ENCODE data around the gene SFXN4. TPM values are rescaled to one million over a fixed set of nuclear protein-coding genes. Genes with fewer than 3 reads are reported as not detected.
A peak's percentile ranks its signal among the peaks of the same experiment; 100 is the strongest.
"Not testable (repeated sequence)": the region's sequence is repeated elsewhere in the genome, so short reads cannot be mapped to it uniquely, and the experiment has no call there.

The SFXN4 gene
- total RNA-seq, 1 donor from 2014 or later, result 21.9 TPM

DNA sequence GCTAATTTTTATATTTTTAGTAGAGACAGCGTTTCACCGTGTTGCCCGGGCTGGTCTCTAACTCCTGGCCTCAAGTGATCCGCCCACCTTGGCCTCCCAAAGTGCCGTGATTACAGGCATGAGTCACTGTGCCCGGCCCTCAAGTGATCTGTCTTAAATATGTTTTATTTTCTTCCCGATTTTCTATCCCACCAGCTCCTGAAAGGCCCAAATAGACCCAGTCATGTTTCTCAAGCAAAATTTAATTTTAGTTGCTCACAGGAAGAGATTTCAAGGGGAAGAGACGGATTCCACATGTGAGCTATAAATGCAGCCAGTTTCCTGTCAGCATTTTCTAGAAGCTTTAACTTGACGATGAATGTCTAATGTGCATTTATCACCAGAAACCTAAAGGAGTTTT, 49.6 kb downstream of the SFXN4 start:
- DNase-seq (ENCODE audit: low read depth), result no peak

DNA sequence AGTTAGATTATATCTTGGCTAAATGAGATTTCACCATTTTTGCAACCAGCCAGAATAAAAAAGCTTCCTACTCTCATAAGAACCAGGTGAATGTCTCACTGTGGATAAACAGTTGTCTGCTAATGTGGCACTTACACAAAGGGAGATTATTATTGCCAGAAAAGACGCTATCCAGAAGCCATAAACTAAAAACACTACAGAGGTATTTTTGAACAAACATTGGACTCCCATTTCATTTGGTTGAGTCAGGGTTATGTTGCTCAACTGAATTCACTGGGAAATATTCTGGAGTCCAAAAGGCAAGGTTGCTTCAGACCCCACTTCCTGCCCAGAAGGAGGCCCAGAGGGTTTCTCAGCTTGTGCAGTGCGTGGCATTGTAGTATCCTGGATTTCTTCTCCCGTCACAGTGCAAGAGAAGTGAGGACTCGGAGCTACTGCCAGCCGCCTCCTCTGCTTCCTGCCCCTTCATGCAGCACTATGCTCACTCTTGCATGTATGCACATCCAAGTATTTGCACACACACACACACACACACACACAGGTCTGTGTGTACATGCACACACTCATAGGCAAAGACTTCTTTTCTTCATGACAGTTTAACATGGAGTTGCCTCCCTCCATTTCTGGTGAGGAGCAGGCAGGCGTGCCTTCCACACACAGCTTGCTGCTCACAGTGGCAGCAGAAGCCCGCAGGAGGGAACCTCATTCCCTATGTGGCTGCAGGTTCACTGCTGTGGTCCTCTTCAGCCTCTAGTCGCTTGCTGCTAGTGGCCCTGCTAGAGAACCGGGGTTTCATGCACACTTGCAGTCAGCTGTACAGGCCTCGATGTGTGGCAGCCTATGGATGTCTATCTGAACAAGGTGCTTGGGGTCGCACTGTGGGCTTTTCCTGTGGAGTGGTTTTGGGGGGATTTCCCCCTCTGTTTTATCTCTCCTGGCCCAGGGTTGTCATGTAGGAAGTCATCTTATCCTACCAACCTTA, 51.5 kb downstream of the SFXN4 start:
- no peaks in the 10 kb centered on the region for H3K27me3 ChIP-seq (ENCODE audit: control insufficient read depth, insufficient read depth, low read length)
- H3K4me3 ChIP-seq (ENCODE audit: low read depth, low read length), result no peak overlapping the region
- no peak for DNase-seq (ENCODE audit: low read depth)
- peaks cover 3% of the 10 kb centered on the region for H3K36me3 ChIP-seq (ENCODE audit: control insufficient read depth, insufficient read depth, low read length)
- TF ChIP-seq, protein P1, sequence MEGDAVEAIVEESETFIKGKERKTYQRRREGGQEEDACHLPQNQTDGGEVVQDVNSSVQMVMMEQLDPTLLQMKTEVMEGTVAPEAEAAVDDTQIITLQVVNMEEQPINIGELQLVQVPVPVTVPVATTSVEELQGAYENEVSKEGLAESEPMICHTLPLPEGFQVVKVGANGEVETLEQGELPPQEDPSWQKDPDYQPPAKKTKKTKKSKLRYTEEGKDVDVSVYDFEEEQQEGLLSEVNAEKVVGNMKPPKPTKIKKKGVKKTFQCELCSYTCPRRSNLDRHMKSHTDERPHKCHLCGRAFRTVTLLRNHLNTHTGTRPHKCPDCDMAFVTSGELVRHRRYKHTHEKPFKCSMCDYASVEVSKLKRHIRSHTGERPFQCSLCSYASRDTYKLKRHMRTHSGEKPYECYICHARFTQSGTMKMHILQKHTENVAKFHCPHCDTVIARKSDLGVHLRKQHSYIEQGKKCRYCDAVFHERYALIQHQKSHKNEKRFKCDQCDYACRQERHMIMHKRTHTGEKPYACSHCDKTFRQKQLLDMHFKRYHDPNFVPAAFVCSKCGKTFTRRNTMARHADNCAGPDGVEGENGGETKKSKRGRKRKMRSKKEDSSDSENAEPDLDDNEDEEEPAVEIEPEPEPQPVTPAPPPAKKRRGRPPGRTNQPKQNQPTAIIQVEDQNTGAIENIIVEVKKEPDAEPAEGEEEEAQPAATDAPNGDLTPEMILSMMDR (IDR thresholded peaks at IDR 0.05; ENCODE audit: insufficient read depth, low read length, poor library complexity, severe bottlenecking), result no peak

More for the DNA sequence above, 49.6 kb downstream of the SFXN4 start:
- no peak overlapping the region for H3K4me3 ChIP-seq (ENCODE audit: low read depth, low read length)
- TF ChIP-seq, protein P1 (IDR thresholded peaks at IDR 0.05; ENCODE audit: insufficient read depth, low read length, poor library complexity, severe bottlenecking), result no peak
- H3K27me3 ChIP-seq (ENCODE audit: control insufficient read depth, insufficient read depth, low read length), result no peaks in the 10 kb centered on the region
- H3K36me3 ChIP-seq (ENCODE audit: control insufficient read depth, insufficient read depth, low read length), result peaks cover 3% of the 10 kb centered on the region

DNA sequence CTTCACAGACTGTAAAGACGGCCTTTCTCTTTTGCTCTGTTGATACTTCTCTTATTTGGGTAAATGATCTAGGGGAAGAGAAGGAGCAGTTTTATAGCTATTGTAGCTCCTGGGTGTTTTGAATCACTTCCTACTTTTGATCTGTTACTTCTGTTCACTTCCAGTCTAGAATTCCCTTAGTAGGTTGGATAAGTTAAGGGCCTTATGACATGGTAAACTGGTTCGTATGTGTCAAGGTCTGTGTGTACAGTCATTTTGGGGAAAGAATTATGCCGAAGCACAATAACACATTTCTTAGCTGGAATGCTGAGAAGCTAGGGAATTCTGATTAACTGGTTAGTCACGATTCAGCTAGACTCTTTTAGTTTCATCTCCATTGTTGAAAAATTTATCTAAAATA, 53.5 kb downstream of the SFXN4 start:
- TF ChIP-seq, protein P1 (IDR thresholded peaks at IDR 0.05; ENCODE audit: insufficient read depth, low read length, poor library complexity, severe bottlenecking), result no peak
- Histone ChIP-seq H3K36me3 (ENCODE audit: control insufficient read depth, insufficient read depth, low read length) (peaks cover 3% of the 10 kb centered on the region), H3K27me3 (ENCODE audit: control insufficient read depth, insufficient read depth, low read length) (no peaks in the 10 kb centered on the region), H3K4me3 (ENCODE audit: low read depth, low read length) (no peak overlapping the region)
- no peak for DNase-seq (ENCODE audit: low read depth)

DNA sequence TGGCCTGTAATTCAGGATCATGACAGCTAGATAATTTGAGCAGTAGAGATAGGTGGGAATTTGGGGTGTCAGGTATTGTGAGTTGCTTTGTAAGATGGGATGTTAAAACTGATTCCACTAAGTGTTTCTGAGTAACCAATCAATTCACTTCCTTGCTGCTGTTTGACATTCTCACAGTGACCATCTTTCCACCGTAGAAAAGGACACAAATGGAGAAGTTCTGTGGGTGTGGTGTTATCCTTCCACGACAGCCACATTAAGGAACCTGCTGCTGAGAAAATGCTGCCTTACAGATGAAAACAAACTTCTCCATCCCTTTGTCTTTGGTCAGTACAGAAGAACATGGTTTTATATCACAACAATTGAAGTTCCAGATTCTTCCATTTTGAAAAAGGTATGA, 57.7 kb downstream of the SFXN4 start:
- not testable (repeated sequence) for H3K4me3 ChIP-seq (ENCODE audit: low read depth, low read length); H3K27me3 ChIP-seq (ENCODE audit: control insufficient read depth, insufficient read depth, low read length); DNase-seq (ENCODE audit: low read depth); H3K36me3 ChIP-seq (ENCODE audit: control insufficient read depth, insufficient read depth, low read length)

DNA sequence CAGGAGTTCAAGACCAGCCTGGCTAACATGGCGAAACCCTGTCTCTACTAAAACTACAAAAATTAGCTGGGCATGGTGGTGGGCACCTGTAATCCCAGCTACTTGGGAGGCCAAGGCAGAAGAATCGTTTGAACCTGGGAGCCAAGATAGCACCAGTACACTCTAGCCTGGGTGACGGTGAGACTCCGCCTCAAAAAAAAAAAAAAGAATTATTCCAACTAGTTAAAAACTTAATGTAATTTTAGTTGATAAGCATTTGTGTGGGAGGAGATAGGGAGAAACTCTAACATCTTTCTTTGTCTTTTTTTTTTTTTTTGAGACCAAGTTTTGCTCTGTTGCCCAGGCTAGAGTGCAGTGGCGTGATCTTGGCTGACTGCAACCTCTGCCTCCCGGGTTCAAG, 58.4 kb downstream of the SFXN4 start:
- DNase-seq (ENCODE audit: low read depth); H3K36me3 ChIP-seq (ENCODE audit: control insufficient read depth, insufficient read depth, low read length); H3K27me3 ChIP-seq (ENCODE audit: control insufficient read depth, insufficient read depth, low read length); H3K4me3 ChIP-seq (ENCODE audit: low read depth, low read length): not testable (repeated sequence)

DNA sequence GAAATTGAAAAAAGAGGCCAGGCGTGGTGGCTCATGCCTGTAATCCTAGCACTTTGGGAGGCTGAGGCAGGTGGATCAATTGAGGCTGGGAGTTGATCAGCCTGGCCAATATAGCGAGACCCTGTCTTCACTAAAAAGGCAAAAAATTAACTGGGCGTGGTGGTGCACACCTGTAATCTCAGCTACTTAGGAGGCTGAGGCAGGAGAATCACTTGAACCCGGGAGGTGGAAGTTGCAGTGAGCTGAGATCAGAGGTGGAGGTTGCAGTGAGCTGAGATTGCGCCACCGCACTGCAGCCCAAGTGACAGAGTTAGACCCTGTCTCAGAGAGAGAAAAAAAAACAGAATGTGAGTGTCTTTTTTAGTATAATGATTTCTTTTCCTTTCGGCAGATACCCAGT, 59.6 kb downstream of the SFXN4 start:
- not testable (repeated sequence) for H3K27me3 ChIP-seq (ENCODE audit: control insufficient read depth, insufficient read depth, low read length); H3K36me3 ChIP-seq (ENCODE audit: control insufficient read depth, insufficient read depth, low read length); DNase-seq (ENCODE audit: low read depth); H3K4me3 ChIP-seq (ENCODE audit: low read depth, low read length)

DNA sequence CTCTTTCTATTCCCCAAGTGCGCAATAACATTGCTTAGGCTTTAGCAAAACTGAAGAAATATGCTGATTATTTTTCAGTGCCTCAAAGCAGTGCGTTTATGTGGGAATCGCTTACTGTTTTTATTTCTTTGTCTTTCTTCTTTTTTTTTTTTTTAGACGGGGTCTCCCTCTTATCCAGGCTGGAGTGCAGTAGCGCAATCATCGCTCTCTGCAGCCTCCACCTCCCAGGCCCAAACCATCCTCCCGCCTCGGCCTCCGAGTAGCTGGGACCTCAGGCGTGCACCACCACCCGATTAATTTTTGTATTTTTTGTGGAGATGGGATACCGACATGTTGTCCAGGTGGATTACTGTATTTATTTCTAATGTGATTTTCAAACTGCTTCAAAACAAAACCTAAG, 60.4 kb downstream of the SFXN4 start:
- no peak for DNase-seq (ENCODE audit: low read depth)
- Histone ChIP-seq H3K4me3 (ENCODE audit: low read depth, low read length) (peak overlapping the region; percentile 65), H3K27me3 (ENCODE audit: control insufficient read depth, insufficient read depth, low read length) (no peaks in the 10 kb centered on the region), H3K36me3 (ENCODE audit: control insufficient read depth, insufficient read depth, low read length) (no peaks in the 10 kb centered on the region)
- TF ChIP-seq, protein P1 (IDR thresholded peaks at IDR 0.05; ENCODE audit: insufficient read depth, low read length, poor library complexity, severe bottlenecking), result no peak
